HCT116 (cell line): ENCODE measurements around the gene CHTF18. TPM values are rescaled to one million over a fixed set of nuclear protein-coding genes. Genes with fewer than 3 reads are reported as not detected.

Experiments used
- ATAC-seq: fragments of 200-7000 bp; cut with Tn5 transposase; 2 replicates; pipeline ENCODE4 v1.9.1; 2020; ENCODE audit warnings: mild to moderate bottlenecking, moderate library complexity
- BruUV-seq: library from RNA; stranded (reverse); fragments of 400-500 nt; replicated peaks from 2 replicates; lab custom pipeline; 2021; lab: Mats Ljungman, UMichigan
- CTCF ChIA-PET: fragments of 300-600 bp; sonication (Branson Sonifier 250); formaldehyde crosslinking; loops from one replicate; lab custom pipeline; 2021; ENCODE audit warnings: antibody characterized with exemption; lab: Charles Lee
- POLR2A ChIA-PET: fragments of 300-600, 350-600 bp; sonication (Branson Sonifier 250); formaldehyde crosslinking; loops from one replicate; lab custom pipeline; 2021; ENCODE audit warnings: antibody characterized with exemption; lab: Charles Lee
- RAD21 ChIA-PET, 2 experiments: fragments of 300-600 bp; sonication (Branson Sonifier 250); formaldehyde crosslinking; loops; one replicate each; lab custom pipeline; 2023; ENCODE audit warnings: low total read pairs in 2 of 2; ENCODE audit not compliant: uncharacterized antibody in 2 of 2, unreplicated experiment in 2 of 2, low non-redundant PET in 1 of 2; lab: Charles Lee
- DNase-seq: peaks from one replicate; pipeline ENCODE4 v3.0.0-alpha.2; 2010; ENCODE audit warnings: low read depth, low spot score
- H2AFZ ChIP-seq: fragments of 200-600 bp; shearing (Covaris generic), sonication (generic); 2 replicates; pipeline ENCODE4 v1.6.1; 2017; ENCODE audit warnings: low read depth, mixed run types, mixed read lengths, antibody characterized with exemption, low read length; ENCODE audit not compliant: poor library complexity, severe bottlenecking
- H3K27ac ChIP-seq: 2 replicates; pipeline ENCODE4 v1.5.1; 2012; ENCODE audit warnings: low read depth, low read length
- H3K27me3 ChIP-seq: fragments of 200-600 bp; sonication (generic); 2 replicates; pipeline ENCODE4 v1.6.1; 2016; ENCODE audit warnings: mixed run types, low read length, mixed read lengths; ENCODE audit not compliant: insufficient read depth
- H3K36me3 ChIP-seq, 2 experiments: fragments of 200-500 bp in 1 of 2; fragments of 200-600 bp in 1 of 2; sonication (Bioruptor generic) in 1 of 2; sonication (generic) in 1 of 2; 2 replicates each; pipeline versions ENCODE4 v1.5.1 to v1.6.1; 2014 to 2016; ENCODE audit warnings: low read length in 2 of 2, inconsistent platforms in 1 of 2, mixed read lengths in 1 of 2, mixed run types in 1 of 2; ENCODE audit not compliant: insufficient read depth in 2 of 2, control insufficient read depth in 1 of 2
- H3K4me1 ChIP-seq, 2 experiments: fragments of 200-600 bp in 1 of 2; sonication (generic) in 1 of 2; 2 replicates each; pipeline versions ENCODE4 v1.5.1 to v1.6.1; 2012 to 2017; ENCODE audit warnings: low read length in 2 of 2, inconsistent platforms in 1 of 2, mild to moderate bottlenecking in 1 of 2, mixed read lengths in 1 of 2, mixed run types in 1 of 2, moderate library complexity in 1 of 2; ENCODE audit not compliant: insufficient read depth in 2 of 2, control insufficient read depth in 1 of 2
- H3K4me2 ChIP-seq: fragments of 200-600 bp; sonication (generic); 2 replicates; pipeline ENCODE4 v1.6.1; 2017; ENCODE audit warnings: mixed run types, low read length, mixed read lengths
- H3K4me3 ChIP-seq, 2 experiments: fragments of 200-600 bp in 1 of 2; sonication (generic) in 1 of 2; replicated peaks in 1 of 2; 2 replicates each; pipeline ENCODE4 v1.5.1; 2011 to 2016; ENCODE audit warnings: low read length in 2 of 2, control low read depth in 1 of 2, low read depth in 1 of 2, mild to moderate bottlenecking in 1 of 2, mixed read lengths in 1 of 2, mixed run types in 1 of 2
- H3K79me2 ChIP-seq: fragments of 200-600 bp; sonication (generic); 2 replicates; pipeline ENCODE4 v1.6.1; 2017; ENCODE audit warnings: mild to moderate bottlenecking, mixed run types, low read length, moderate library complexity, mixed read lengths; ENCODE audit not compliant: insufficient read depth
- H3K9ac ChIP-seq: fragments of 200-600 bp; sonication (generic); 2 replicates; pipeline ENCODE4 v1.6.1; 2016; ENCODE audit warnings: low read length, mixed read lengths
- H3K9me2 ChIP-seq: fragments of 200-600 bp; sonication (generic), shearing (Covaris generic); 2 replicates; pipeline ENCODE4 v1.6.1; 2017; ENCODE audit warnings: mixed run types, mild to moderate bottlenecking, moderate library complexity; ENCODE audit not compliant: insufficient read depth
- H3K9me3 ChIP-seq, 2 experiments: fragments of 200-500 bp in 1 of 2; fragments of 200-600 bp in 1 of 2; sonication (Bioruptor generic) in 1 of 2; sonication (generic) in 1 of 2; 2 replicates each; pipeline ENCODE4 v1.6.1; 2014 to 2017; ENCODE audit warnings: low read length in 2 of 2, mixed read lengths in 2 of 2, inconsistent platforms in 1 of 2, low read depth in 1 of 2, mild to moderate bottlenecking in 1 of 2, mixed run types in 1 of 2, moderate library complexity in 1 of 2; ENCODE audit not compliant: control insufficient read depth in 1 of 2, insufficient read depth in 1 of 2
- H4K20me1 ChIP-seq: fragments of 200-600 bp; sonication (generic), shearing (Covaris generic); 2 replicates; pipeline ENCODE4 v1.6.1; 2017; ENCODE audit warnings: mixed run types, mild to moderate bottlenecking, moderate library complexity; ENCODE audit not compliant: insufficient read depth
- CEBPB ChIP-seq: IDR thresholded peaks from 2 replicates; pipeline ENCODE4 v1.6.1; 2012; ENCODE audit warnings: low read depth
- EGR1 ChIP-seq: IDR thresholded peaks from 2 replicates; pipeline ENCODE4 v1.6.1; 2012; ENCODE audit warnings: low read depth
- ELF1 ChIP-seq: IDR thresholded peaks from 2 replicates; pipeline ENCODE4 v1.6.1; 2012; ENCODE audit warnings: low read depth, borderline replicate concordance
- EZH2 ChIP-seq: fragments of 200-600 bp; sonication (generic); IDR thresholded peaks from 2 replicates; pipeline ENCODE4 v1.6.1; 2017; ENCODE audit warnings: antibody characterized with exemption, mixed run types
- FOSL1 ChIP-seq: IDR thresholded peaks from 2 replicates; pipeline ENCODE4 v1.6.1; 2012; ENCODE audit warnings: low read depth
- RAD21 ChIP-seq: IDR thresholded peaks from 2 replicates; pipeline ENCODE4 v1.6.1; 2012; ENCODE audit warnings: low read depth, mild to moderate bottlenecking
- SIN3A ChIP-seq: IDR thresholded peaks from 2 replicates; pipeline ENCODE4 v1.6.1; 2012; ENCODE audit warnings: low read depth
- YY1 ChIP-seq: IDR thresholded peaks from 2 replicates; pipeline ENCODE4 v1.6.1; 2011; ENCODE audit warnings: low read length, low read depth, moderate library complexity, mild to moderate bottlenecking; ENCODE audit not compliant: insufficient replicate concordance; ENCODE audit errors: extremely low read depth
- intact Hi-C: fragments of 100-400 bp; cut with micrococcal nuclease; formaldehyde crosslinking; loops from 2 replicates; pipeline ENCODE4 v1.10.0; 2022
- total RNA-seq: library from RNA; stranded (reverse); gene quantifications from one replicate; pipeline ENCODE4 v1.2.1, GENCODE V29; 2021; ENCODE audit not compliant: unreplicated experiment
- TF ChIP-seq, protein P1 (sequence below): IDR thresholded peaks from 2 replicates; pipeline ENCODE4 v1.6.1; 2012
- TF ChIP-seq, protein P2 (sequence below): IDR thresholded peaks from 2 replicates; pipeline ENCODE4 v1.6.1; 2012; ENCODE audit warnings: low read depth

Gene CHTF18
- total RNA-seq, 1 experiment from 2014 or later: 145 TPM

DNA sequence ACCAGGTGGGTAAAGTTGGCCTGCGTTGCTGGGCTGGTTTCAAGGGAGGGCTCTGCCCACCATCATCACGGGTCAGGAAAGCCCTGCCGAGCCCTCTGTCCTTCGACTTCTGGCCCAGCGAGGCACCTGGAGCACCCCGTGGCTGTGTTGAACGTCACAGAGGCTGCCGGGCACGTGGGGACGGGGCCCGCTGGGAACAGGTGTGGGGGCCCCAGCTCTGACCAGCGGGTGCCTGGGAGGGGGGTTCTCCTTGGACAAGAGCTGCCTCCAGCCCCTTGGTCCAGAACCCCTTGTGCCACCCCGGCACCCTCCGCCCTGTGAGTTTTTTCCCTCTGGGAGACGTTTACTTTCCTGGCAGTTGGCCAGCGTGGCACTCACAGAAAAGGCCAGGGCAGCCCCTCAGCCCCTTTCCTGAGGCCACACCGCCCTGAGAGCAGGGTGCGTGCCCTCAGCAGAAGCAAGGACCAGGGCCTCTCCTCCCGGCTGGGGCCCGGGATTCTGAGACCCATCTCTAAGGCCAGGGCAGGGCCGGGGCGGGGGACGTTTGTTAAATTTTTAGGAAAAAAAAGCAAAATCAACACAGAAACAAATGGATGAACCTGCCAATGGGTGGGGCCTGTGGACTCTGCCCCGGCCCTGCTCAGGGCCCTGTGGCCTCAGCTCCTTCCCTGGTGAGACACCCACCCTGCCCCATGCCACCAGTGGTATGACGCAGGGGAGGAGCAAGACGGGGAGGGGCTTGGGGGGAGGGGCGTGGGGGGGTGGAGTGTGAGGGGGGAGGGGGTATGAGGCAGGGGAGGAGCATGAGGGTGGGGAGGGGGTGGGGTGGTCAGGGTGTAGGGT, 43.4 kb downstream of the CHTF18 start:
- CTCF ChIA-PET: no interaction called here
- no peaks in the 10 kb centered on the region for H3K36me3 ChIP-seq
- no peak overlapping the region for H3K9ac ChIP-seq
- H4K20me1 ChIP-seq: no peaks in the 10 kb centered on the region
- RAD21 ChIA-PET: interaction anchor here in 1 of 2 experiments (0.5 kb wide), 1 partner anchor 99 kb away, joined by 3 read pairs; no protein-coding TSS in a partner anchor
- H3K27me3 ChIP-seq: no peaks in the 10 kb centered on the region
- no peaks in the 10 kb centered on the region for H3K79me2 ChIP-seq
- TF ChIP-seq YY1 (no peak), RAD21 (no peak), FOSL1 (no peak), SIN3A (no peak), EZH2 (no peak), CEBPB (no peak), ELF1 (no peak), EGR1 (no peak)
- TF ChIP-seq, protein P1, sequence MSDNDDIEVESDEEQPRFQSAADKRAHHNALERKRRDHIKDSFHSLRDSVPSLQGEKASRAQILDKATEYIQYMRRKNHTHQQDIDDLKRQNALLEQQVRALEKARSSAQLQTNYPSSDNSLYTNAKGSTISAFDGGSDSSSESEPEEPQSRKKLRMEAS: no peak
- TF ChIP-seq, protein P2, sequence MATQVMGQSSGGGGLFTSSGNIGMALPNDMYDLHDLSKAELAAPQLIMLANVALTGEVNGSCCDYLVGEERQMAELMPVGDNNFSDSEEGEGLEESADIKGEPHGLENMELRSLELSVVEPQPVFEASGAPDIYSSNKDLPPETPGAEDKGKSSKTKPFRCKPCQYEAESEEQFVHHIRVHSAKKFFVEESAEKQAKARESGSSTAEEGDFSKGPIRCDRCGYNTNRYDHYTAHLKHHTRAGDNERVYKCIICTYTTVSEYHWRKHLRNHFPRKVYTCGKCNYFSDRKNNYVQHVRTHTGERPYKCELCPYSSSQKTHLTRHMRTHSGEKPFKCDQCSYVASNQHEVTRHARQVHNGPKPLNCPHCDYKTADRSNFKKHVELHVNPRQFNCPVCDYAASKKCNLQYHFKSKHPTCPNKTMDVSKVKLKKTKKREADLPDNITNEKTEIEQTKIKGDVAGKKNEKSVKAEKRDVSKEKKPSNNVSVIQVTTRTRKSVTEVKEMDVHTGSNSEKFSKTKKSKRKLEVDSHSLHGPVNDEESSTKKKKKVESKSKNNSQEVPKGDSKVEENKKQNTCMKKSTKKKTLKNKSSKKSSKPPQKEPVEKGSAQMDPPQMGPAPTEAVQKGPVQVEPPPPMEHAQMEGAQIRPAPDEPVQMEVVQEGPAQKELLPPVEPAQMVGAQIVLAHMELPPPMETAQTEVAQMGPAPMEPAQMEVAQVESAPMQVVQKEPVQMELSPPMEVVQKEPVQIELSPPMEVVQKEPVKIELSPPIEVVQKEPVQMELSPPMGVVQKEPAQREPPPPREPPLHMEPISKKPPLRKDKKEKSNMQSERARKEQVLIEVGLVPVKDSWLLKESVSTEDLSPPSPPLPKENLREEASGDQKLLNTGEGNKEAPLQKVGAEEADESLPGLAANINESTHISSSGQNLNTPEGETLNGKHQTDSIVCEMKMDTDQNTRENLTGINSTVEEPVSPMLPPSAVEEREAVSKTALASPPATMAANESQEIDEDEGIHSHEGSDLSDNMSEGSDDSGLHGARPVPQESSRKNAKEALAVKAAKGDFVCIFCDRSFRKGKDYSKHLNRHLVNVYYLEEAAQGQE: no peak
- DNase-seq (no peak), ATAC-seq (no peak)
- H3K4me1 ChIP-seq: no peaks in the 10 kb centered on the region
- intact Hi-C loops: no loop called here
- no peaks in the 10 kb centered on the region for H3K9me2 ChIP-seq
- no TSS peak for BruUV-seq
- POLR2A ChIA-PET: no interaction called here
- no peak overlapping the region for H2AFZ ChIP-seq
- no peak overlapping the region for H3K27ac ChIP-seq
- H3K4me2 ChIP-seq: no peak overlapping the region
- H3K4me3 ChIP-seq: no peak overlapping the region
- H3K9me3 ChIP-seq: peaks cover 0 to 20% of the 10 kb centered on the region in 2 experiments; a peak in 2 of 4 replicates
